A549 treated with RU486 at 1 μM for 4 hours (cell line): Measurements from ENCODE around the gene RAD18. TPM values are rescaled to one million over a fixed set of nuclear protein-coding genes. Genes with fewer than 3 reads are reported as not detected.

ENCODE experiments used
- total RNA-seq: library from RNA; stranded (reverse); fragments of 200-300 nt; extraction: Qiagen RNA extraction; gene quantifications from 5 replicates; pipeline ENCODE4 v1.2.3, GENCODE V29; 2022; ENCODE audit warnings: low read depth

RAD18 gene
- 8.6 to 15.6 TPM (median 15.2 TPM) in 5 replicates for total RNA-seq

GRCh38 chr3:8963137-8963853, at the start of gene RAD18:
TSS of gene RAD18 (minus strand) at chr3:8963472. CDS start at chr3:8963385, 87 bp downstream.

Other genes with a start within 250 kb of the RAD18 start
- gene CAV3, start 229.7 kb downstream of the RAD18 start, total RNA-seq, result not detected in 5 replicates
- 6.8 to 9.4 TPM (median 8.8 TPM) in 5 replicates for gene OXTR, start 193.9 kb downstream of the RAD18 start, total RNA-seq